Measurements from ENCODE around the gene PTN.
"Not testable (repeated sequence)": the region's sequence is repeated elsewhere in the genome, so short reads cannot be mapped to it uniquely, and the experiment has no call there.

The PTN gene

GRCh38 chr7:137181619-137182018, 161.9 kb downstream of the PTN start:
- not testable (repeated sequence) for H2AK5ac ChIP-seq (ENCODE audit: low read length); H3K9ac ChIP-seq (ENCODE audit: low read length); H3K4me1 ChIP-seq (ENCODE audit: control insufficient read depth, low read depth, low read length); H2BK120ac ChIP-seq (ENCODE audit: low read depth, low read length); H3K4me2 ChIP-seq (ENCODE audit: low read length); H3K79me1 ChIP-seq (ENCODE audit: low read length); H3K79me2 ChIP-seq (ENCODE audit: control insufficient read depth, insufficient read depth, low read length); H3K27ac ChIP-seq (ENCODE audit: low read depth, low read length); H3K18ac ChIP-seq (ENCODE audit: low read length); H2BK5ac ChIP-seq (ENCODE audit: low read length); H3K4ac ChIP-seq (ENCODE audit: low read depth, low read length); H3K4me3 ChIP-seq (ENCODE audit: low read length); H4K8ac ChIP-seq (ENCODE audit: low read depth, low read length); H3K56ac ChIP-seq (ENCODE audit: low read length); H2BK15ac ChIP-seq (replicated peaks; ENCODE audit: low read depth); H3K36me3 ChIP-seq (ENCODE audit: control insufficient read depth, insufficient read depth, low read length); H3K27me3 ChIP-seq (ENCODE audit: insufficient read depth, low read length, poor library complexity); H4K5ac ChIP-seq (ENCODE audit: low read length); H3K23ac ChIP-seq (ENCODE audit: low read length); DNase-seq
- WGBS (ENCODE audit: extremely low coverage, insufficient coverage, low lambda C conversion rate): no CpG with 5 or more reads among the region's 25 CpGs

Small RNAs within 50 kb of the gene (small RNA-seq; reads per million reads assigned to genes)
- 0.90 reads per million for gene RF00136 (ENCODE audit: insufficient read depth)
